SK-N-SH treated with all-trans-retinoic acid at 6 μM for 48 hours (cell line): ENCODE measurements around the gene BAX.

Experiments used
- CSDC2 ChIP-seq: fragments of 250-450 bp; sonication (Bioruptor Pico); IDR thresholded peaks from 2 replicates; pipeline ENCODE4 v1.5.0; 2020; ENCODE audit warnings: mild to moderate bottlenecking, moderate library complexity
- GLIS3 ChIP-seq: fragments of 250-450 bp; sonication (Bioruptor Pico); IDR thresholded peaks from 2 replicates; pipeline ENCODE4 v1.5.0; 2020; ENCODE audit warnings: mild to moderate bottlenecking, moderate library complexity
- RARB ChIP-seq: fragments of 250-450 bp; sonication (Bioruptor Pico); IDR thresholded peaks from 2 replicates; pipeline ENCODE4 v1.8.0; 2021; ENCODE audit warnings: mild to moderate bottlenecking, moderate library complexity
- SNAI2 ChIP-seq: fragments of 250-450 bp; sonication (Bioruptor Pico); IDR thresholded peaks from 2 replicates; pipeline ENCODE4 v1.5.0; 2020; ENCODE audit warnings: mild to moderate bottlenecking, moderate library complexity
- ZFP3 ChIP-seq: fragments of 250-450 bp; sonication (Bioruptor Pico); IDR thresholded peaks from 2 replicates; pipeline ENCODE4 v1.5.0; 2020; ENCODE audit warnings: mild to moderate bottlenecking, moderate library complexity
- TF ChIP-seq, protein P1 (sequence below): fragments of 250-450 bp; sonication (Bioruptor Pico); IDR thresholded peaks from 2 replicates; pipeline ENCODE4 v1.5.1; 2020; ENCODE audit warnings: low read depth, mild to moderate bottlenecking, moderate library complexity
- TF ChIP-seq, protein P2 (sequence below): fragments of 250-450 bp; sonication (Bioruptor Pico); IDR thresholded peaks from 2 replicates; pipeline ENCODE4 v1.8.0; 2020; ENCODE audit warnings: mild to moderate bottlenecking, moderate library complexity, borderline replicate concordance

DNA sequence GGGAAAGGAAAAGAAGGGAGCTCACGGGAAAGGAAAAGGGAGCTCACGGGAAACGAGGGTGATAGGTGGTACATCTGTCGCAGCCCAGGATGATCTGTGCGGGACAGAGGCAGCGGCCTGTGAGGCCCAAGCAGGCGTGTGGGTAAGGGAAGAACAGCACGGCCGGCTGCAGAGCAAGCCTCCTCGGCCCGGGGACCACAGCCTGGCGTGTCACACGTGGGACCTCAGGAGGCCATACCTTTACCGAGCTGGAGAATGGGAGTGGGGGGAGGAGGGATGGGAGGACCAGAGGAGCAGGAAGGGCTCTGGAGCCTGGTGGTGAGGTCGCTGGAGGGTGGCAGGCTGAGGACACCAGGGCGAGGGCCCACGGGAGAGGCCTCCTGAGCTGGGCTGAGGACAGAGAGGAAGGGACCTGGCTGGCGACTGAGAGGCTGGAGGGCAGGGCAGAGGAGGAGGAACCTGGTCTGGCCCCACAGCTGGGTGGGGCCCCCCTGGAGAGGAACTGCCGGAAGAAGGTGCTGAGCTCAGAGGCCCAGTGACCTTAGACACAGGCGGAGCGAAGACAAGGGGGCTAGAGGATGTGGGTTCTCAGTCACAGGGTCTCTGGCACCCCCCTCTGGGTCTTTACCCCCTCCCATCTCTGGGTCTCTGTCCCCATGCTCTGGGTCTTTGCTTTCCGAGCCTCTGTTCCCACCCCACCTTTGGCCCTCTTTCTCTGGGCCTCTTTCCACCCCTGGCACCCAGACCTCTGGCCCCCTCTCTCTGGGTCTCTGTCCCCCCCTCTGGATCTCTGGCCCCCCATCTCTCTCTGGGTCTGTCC lies 7.6 kb downstream of the BAX start:
- TF ChIP-seq, protein P1, sequence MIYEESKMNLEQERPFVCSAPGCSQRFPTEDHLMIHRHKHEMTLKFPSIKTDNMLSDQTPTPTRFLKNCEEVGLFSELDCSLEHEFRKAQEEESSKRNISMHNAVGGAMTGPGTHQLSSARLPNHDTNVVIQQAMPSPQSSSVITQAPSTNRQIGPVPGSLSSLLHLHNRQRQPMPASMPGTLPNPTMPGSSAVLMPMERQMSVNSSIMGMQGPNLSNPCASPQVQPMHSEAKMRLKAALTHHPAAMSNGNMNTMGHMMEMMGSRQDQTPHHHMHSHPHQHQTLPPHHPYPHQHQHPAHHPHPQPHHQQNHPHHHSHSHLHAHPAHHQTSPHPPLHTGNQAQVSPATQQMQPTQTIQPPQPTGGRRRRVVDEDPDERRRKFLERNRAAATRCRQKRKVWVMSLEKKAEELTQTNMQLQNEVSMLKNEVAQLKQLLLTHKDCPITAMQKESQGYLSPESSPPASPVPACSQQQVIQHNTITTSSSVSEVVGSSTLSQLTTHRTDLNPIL: 0 out of 2 replicates have a peak, but pooled peaks have one; percentile 50
- TF ChIP-seq CSDC2 (CRISPR knock-in tag) (no peak), RARB (CRISPR knock-in tag) (peak; percentile 40; the same call in 1 of the 2 replicates), GLIS3 (no peak), SNAI2 (no peak), ZFP3 (no peak)
- TF ChIP-seq, protein P2, sequence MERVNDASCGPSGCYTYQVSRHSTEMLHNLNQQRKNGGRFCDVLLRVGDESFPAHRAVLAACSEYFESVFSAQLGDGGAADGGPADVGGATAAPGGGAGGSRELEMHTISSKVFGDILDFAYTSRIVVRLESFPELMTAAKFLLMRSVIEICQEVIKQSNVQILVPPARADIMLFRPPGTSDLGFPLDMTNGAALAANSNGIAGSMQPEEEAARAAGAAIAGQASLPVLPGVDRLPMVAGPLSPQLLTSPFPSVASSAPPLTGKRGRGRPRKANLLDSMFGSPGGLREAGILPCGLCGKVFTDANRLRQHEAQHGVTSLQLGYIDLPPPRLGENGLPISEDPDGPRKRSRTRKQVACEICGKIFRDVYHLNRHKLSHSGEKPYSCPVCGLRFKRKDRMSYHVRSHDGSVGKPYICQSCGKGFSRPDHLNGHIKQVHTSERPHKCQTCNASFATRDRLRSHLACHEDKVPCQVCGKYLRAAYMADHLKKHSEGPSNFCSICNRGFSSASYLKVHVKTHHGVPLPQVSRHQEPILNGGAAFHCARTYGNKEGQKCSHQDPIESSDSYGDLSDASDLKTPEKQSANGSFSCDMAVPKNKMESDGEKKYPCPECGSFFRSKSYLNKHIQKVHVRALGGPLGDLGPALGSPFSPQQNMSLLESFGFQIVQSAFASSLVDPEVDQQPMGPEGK (CRISPR knock-in tag): no peak
